Cardiac muscle cell (in vitro differentiated cells and primary cell): Measurements from ENCODE around the gene NOL3. TPM values are rescaled to one million over a fixed set of nuclear protein-coding genes. Genes with fewer than 3 reads are reported as not detected.

Experiments used
- DNase-seq, 2 donors: peaks; one replicate each; pipeline versions ENCODE4 v3.0.0 to v3.0.0-alpha.2; 2010 to 2017; ENCODE audit warnings: low read depth in 1 of 2, low spot score in 1 of 2
- H3K27ac ChIP-seq: fragments of 200-600 bp; sonication (generic); 2 replicates; pipeline ENCODE4 v1.5.1; 2016
- H3K27me3 ChIP-seq: fragments of 200-600 bp; sonication (generic); 2 replicates; pipeline ENCODE4 v1.6.0; 2016; ENCODE audit warnings: control low read depth
- H3K36me3 ChIP-seq: fragments of 200-600 bp; sonication (generic); 2 replicates; pipeline ENCODE4 v1.5.1; 2016; ENCODE audit warnings: control low read depth
- H3K4me1 ChIP-seq: fragments of 200-600 bp; sonication (generic); 2 replicates; pipeline ENCODE4 v1.8.1; 2017; ENCODE audit warnings: low read depth, mild to moderate bottlenecking, mixed run types
- H3K4me3 ChIP-seq: fragments of 200-600 bp; sonication (generic); 2 replicates; pipeline ENCODE4 v1.5.1; 2016; ENCODE audit warnings: mild to moderate bottlenecking
- H3K9me3 ChIP-seq: fragments of 200-600 bp; sonication (generic); 2 replicates; pipeline ENCODE4 v1.5.1; 2017; ENCODE audit warnings: low read depth, mild to moderate bottlenecking, control low read depth
- CTCF ChIP-seq: IDR thresholded peaks from 2 replicates; pipeline ENCODE4 v1.5.1; 2012; ENCODE audit warnings: low read depth, mild to moderate bottlenecking, low read length
- polyA plus RNA-seq: library from polyadenylated mRNA; unstranded; fragments of >200 nt; fragmentation: Nextera tagmentation; extraction: Ambion mirVana; gene quantifications from 2 replicates; pipeline ENCODE4 v1.2.1, GENCODE V29; 2016
- total RNA-seq: library from RNA; depleted of rRNA; stranded (reverse); fragments of >200 nt; gene quantifications from 2 replicates; pipeline ENCODE4 v1.2.3, GENCODE V29; 2016

NOL3 gene
- total and polyA plus RNA-seq, 2 experiments from 2014 or later = 31.1 to 40.6 TPM

DNA sequence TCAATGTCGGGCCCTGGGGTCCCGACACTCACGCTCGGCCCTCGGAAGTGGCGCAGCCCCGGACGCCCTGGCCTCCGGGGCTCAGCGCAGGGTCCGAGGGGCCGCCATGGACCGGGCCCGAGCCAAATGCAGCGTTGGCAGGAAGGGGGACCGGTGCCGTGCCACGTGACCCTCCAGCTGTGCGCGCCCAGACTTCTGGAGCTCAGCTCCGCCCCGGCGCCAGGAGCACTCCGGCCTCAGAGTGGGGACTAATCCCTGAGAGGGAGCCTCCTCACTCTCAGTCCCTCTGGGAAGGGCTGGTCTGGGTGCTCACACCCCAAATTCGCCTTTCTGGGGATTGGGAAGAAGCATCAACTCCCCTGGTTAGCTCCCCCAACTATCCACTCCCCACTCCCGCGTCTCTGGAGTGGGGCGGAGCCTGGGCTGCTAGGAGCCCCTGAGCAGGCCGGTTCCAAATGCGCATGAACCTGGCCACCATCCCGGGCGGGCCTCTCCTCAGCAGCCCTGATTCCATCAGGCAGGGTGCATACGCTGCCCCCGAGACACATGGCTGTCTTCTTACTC lies 19.4 kb upstream of the NOL3 start, which contains the start of gene B3GNT9:
B3GNT9 (minus strand) TSS at position 166 of the 564 bp plus-strand sequence. CDS start 513 bp downstream, outside the sequence.
- Histone ChIP-seq H3K27me3 (peaks cover 43% of the 10 kb centered on the region), H3K4me3 (peak within 1 kb of the TSS; percentile 47), H3K36me3 (peaks cover 7% of the 10 kb centered on the region), H3K9me3 (no peaks in the 10 kb centered on the region), H3K27ac (peak within 1 kb of the TSS; percentile 5), H3K4me1 (no peaks in the 10 kb centered on the region)
- no peak for TF ChIP-seq CTCF
- DNase-seq = peak; percentile 72 to 87

- Histone ChIP-seq H3K27me3 (peaks cover 50% of the 10 kb centered on the region), H3K9me3 (no peaks in the 10 kb centered on the region), H3K27ac (no peak overlapping the region), H3K4me3 (no peak overlapping the region), H3K36me3 (peaks cover under 1% of the 10 kb centered on the region), H3K4me1 (no peaks in the 10 kb centered on the region)
- TF ChIP-seq CTCF = no peak
- DNase-seq = no peak
These were observed 18.8 kb upstream of the NOL3 start for GRCh38 chr16:67151431-67152097.

GRCh38 chr16:67154578-67155294 lies 15.6 kb upstream of the NOL3 start:
- Histone ChIP-seq H3K9me3 (no peaks in the 10 kb centered on the region), H3K27ac (no peak overlapping the region), H3K36me3 (no peaks in the 10 kb centered on the region), H3K27me3 (peaks cover 81% of the 10 kb centered on the region), H3K4me1 (no peaks in the 10 kb centered on the region), H3K4me3 (peak overlapping the region; percentile 24)
- peak in 1 of 2 donors; percentile 26 for DNase-seq
- TF ChIP-seq CTCF = no peak

- H3K4me1 ChIP-seq = no peaks in the 10 kb centered on the region
- H3K9me3 ChIP-seq = no peaks in the 10 kb centered on the region
- TF ChIP-seq CTCF = peak; percentile 74
- no peaks in the 10 kb centered on the region for H3K36me3 ChIP-seq
- DNase-seq = peak; percentile 83 to 90
- H3K4me3 ChIP-seq = peak overlapping the region; percentile 24
- H3K27ac ChIP-seq = no peak overlapping the region
- peaks cover 88% of the 10 kb centered on the region for H3K27me3 ChIP-seq
These were observed 14.8 kb upstream of the NOL3 start for GRCh38 chr16:67155295-67156142.
